SU-DHL-6 (cell line): ENCODE measurements around the gene MRPL1.

Source experiments
- CTCF ChIP-seq: fragments of 200-600 bp; sonication (generic); IDR thresholded peaks from one replicate; pipeline ENCODE4 v1.5.1; 2017; ENCODE audit warnings: antibody characterized with exemption, mild to moderate bottlenecking, low read length, moderate library complexity; ENCODE audit not compliant: insufficient read depth, poor library complexity, severe bottlenecking
- EZH2phosphoT487 ChIP-seq: fragments of 200-600 bp; sonication (generic), shearing (Covaris generic); conservative IDR thresholded peaks from 2 replicates; pipeline ENCODE4 v1.6.1; 2018; ENCODE audit warnings: mild to moderate bottlenecking, antibody characterized with exemption, low read length, moderate library complexity, mixed read lengths

GRCh38 chr4:77861495-77861894 is 1.1 kb upstream of the MRPL1 start:
- TF ChIP-seq CTCF (no peak), EZH2phosphoT487 (no peak)
